GM12892 (cell line): ENCODE measurements around the gene NEK4.

Source experiments
- POLR2A ChIP-seq: IDR thresholded peaks from 2 replicates; pipeline ENCODE4 v1.6.1; 2011; ENCODE audit warnings: low read depth, low read length, control low read depth
- POLR2AphosphoS5 ChIP-seq: IDR thresholded peaks from 2 replicates; pipeline ENCODE4 v1.6.1; 2011; ENCODE audit warnings: low read depth, low read length, control low read depth
- TAF1 ChIP-seq: IDR thresholded peaks from 2 replicates; pipeline ENCODE4 v1.6.1; 2011; ENCODE audit warnings: low read depth, mild to moderate bottlenecking, control low read depth, low read length, borderline replicate concordance

- TF ChIP-seq TAF1, result no peak
- TF ChIP-seq POLR2A, result no peak
- no peak for TF ChIP-seq POLR2AphosphoS5
These were observed 48.2 kb downstream of the NEK4 start for GRCh38 chr3:52722491-52722890.
